Neural progenitor cell (in vitro differentiated cells): Measurements from ENCODE around the gene CELA3B. TPM values are rescaled to one million over a fixed set of nuclear protein-coding genes. Genes with fewer than 3 reads are reported as not detected.

Experiments
- DNase-seq: peaks from one replicate; pipeline ENCODE4 v3.0.0-alpha.2; 2016; ENCODE audit warnings: low spot score
- H2AFZ ChIP-seq: fragments of 200-600 bp; sonication (generic); replicated peaks from 2 replicates; pipeline ENCODE4 v1.6.1; 2016; ENCODE audit warnings: antibody characterized with exemption
- H3F3A ChIP-seq: fragments of 200-600 bp; sonication (generic); 2 replicates; pipeline ENCODE4 v1.6.1; 2016; ENCODE audit warnings: antibody characterized with exemption, low read depth
- H3K27ac ChIP-seq: fragments of 200-600 bp; sonication (generic); 2 replicates; pipeline ENCODE4 v1.5.1; 2016; ENCODE audit warnings: mild to moderate bottlenecking
- H3K27me3 ChIP-seq: fragments of 200-600 bp; sonication (generic); 2 replicates; pipeline ENCODE4 v1.6.1; 2016; ENCODE audit warnings: mild to moderate bottlenecking, moderate library complexity
- H3K36me3 ChIP-seq: fragments of 200-600 bp; sonication (generic); 2 replicates; pipeline ENCODE4 v1.5.1; 2016
- H3K4me1 ChIP-seq: fragments of 200-600 bp; sonication (generic); 2 replicates; pipeline ENCODE4 v1.6.1; 2016; ENCODE audit warnings: mixed run types
- H3K4me2 ChIP-seq: fragments of 200-600 bp; sonication (generic); 2 replicates; pipeline ENCODE4 v1.6.1; 2016
- H3K4me3 ChIP-seq: fragments of 200-600 bp; sonication (generic); 2 replicates; pipeline ENCODE4 v1.5.1; 2016
- H3K79me2 ChIP-seq: fragments of 200-600 bp; sonication (generic); 2 replicates; pipeline ENCODE4 v1.6.1; 2016; ENCODE audit warnings: low read depth
- H3K9ac ChIP-seq: fragments of 200-600 bp; sonication (generic); 2 replicates; pipeline ENCODE4 v1.6.1; 2016
- H3K9me3 ChIP-seq: fragments of 200-600 bp; sonication (generic); 2 replicates; pipeline ENCODE4 v1.5.1; 2016; ENCODE audit warnings: low read depth
- H4K20me1 ChIP-seq: fragments of 200-600 bp; sonication (generic); 2 replicates; pipeline ENCODE4 v1.6.1; 2016; ENCODE audit warnings: low read depth
- H3K27ac Mint-ChIP-seq: 3 replicates; pipeline ENCODE4 v1.8.0; 2021; ENCODE audit warnings: mixed read lengths
- H3K27me3 Mint-ChIP-seq: 2 replicates; pipeline ENCODE4 v1.8.0; 2022; ENCODE audit warnings: low read depth, mild to moderate bottlenecking, inconsistent platforms, moderate library complexity, mixed read lengths; ENCODE audit not compliant: insufficient read depth
- H3K36me3 Mint-ChIP-seq: 3 replicates; pipeline ENCODE4 v1.8.0; 2021; ENCODE audit warnings: mixed read lengths
- H3K4me1 Mint-ChIP-seq: 3 replicates; pipeline ENCODE4 v1.8.0; 2021; ENCODE audit warnings: mixed read lengths
- H3K4me3 Mint-ChIP-seq: 3 replicates; pipeline ENCODE4 v1.8.0; 2021; ENCODE audit warnings: mild to moderate bottlenecking, moderate library complexity, mixed read lengths
- H3K9me3 Mint-ChIP-seq: 3 replicates; pipeline ENCODE4 v1.8.0; 2020; ENCODE audit warnings: mixed read lengths
- CTCF ChIP-seq: fragments of 200-600 bp; sonication (generic); IDR thresholded peaks from 2 replicates; pipeline ENCODE4 v1.5.1; 2017; ENCODE audit warnings: antibody characterized with exemption, mild to moderate bottlenecking
- EZH2 ChIP-seq: fragments of 200-600 bp; sonication (generic); IDR thresholded peaks from 2 replicates; pipeline ENCODE4 v1.6.1; 2017; ENCODE audit warnings: antibody characterized with exemption, mild to moderate bottlenecking, moderate library complexity
- EZH2phosphoT487 ChIP-seq: fragments of 200-600 bp; sonication (generic); IDR thresholded peaks from 2 replicates; pipeline ENCODE4 v1.6.1; 2017; ENCODE audit warnings: antibody characterized with exemption
- total RNA-seq: library from RNA; depleted of rRNA; stranded (reverse); fragments of >200 nt; gene quantifications from 2 replicates; pipeline ENCODE4 v1.2.3, GENCODE V29; 2015; ENCODE audit warnings: low replicate concordance

CELA3B gene
- total RNA-seq, 1 donor from 2014 or later = not detected

GRCh38 chr1:21936366-21937031 lies 40.3 kb upstream of the CELA3B start:
- Histone ChIP-seq H2AFZ (no peak overlapping the region), H3K4me2 (peak overlapping the region; percentile 99), H3K27me3 (no peaks in the 10 kb centered on the region), H3K9me3 (no peaks in the 10 kb centered on the region), H3K36me3 (no peaks in the 10 kb centered on the region), H3K4me3 (peak overlapping the region; percentile 82), H3K9ac (no peak overlapping the region), H3K4me1 (peaks cover 61% of the 10 kb centered on the region), H3K79me2 (peaks cover 47% of the 10 kb centered on the region), H4K20me1 (peaks cover 38% of the 10 kb centered on the region), H3K27ac (no peak overlapping the region), H3F3A (peaks cover 45% of the 10 kb centered on the region)
- Mint-ChIP-seq H3K27ac (no peak overlapping the region), H3K27me3 (peaks cover 3% of the 10 kb centered on the region), H3K36me3 (no peaks in the 10 kb centered on the region), H3K4me3 (peak overlapping the region; percentile 88), H3K4me1 (peaks cover 79% of the 10 kb centered on the region), H3K9me3 (no peaks in the 10 kb centered on the region)
- DNase-seq = peak; percentile 39
- TF ChIP-seq EZH2 (no peak), CTCF (no peak), EZH2phosphoT487 (no peak)

GRCh38 chr1:21937034-21937371 lies 39.8 kb upstream of the CELA3B start, which contains the start of gene HSPG2:
Gene HSPG2, minus strand, starts transcription at chr1:21937310. Its CDS starts 93 bp downstream, at chr1:21937217.
- Mint-ChIP-seq H3K4me3 (peak within 1 kb of the TSS; percentile 88), H3K27me3 (peaks cover 3% of the 10 kb centered on the region), H3K36me3 (no peaks in the 10 kb centered on the region), H3K9me3 (no peaks in the 10 kb centered on the region), H3K27ac (peak within 1 kb of the TSS; percentile 93), H3K4me1 (peaks cover 79% of the 10 kb centered on the region)
- H3K9me3 ChIP-seq = no peaks in the 10 kb centered on the region
- peaks cover 50% of the 10 kb centered on the region for H3F3A ChIP-seq
- H2AFZ ChIP-seq = peak within 1 kb of the TSS; percentile 14
- H3K36me3 ChIP-seq = no peaks in the 10 kb centered on the region
- no peak for DNase-seq
- peak within 1 kb of the TSS; percentile 82 for H3K4me3 ChIP-seq
- no peak within 1 kb of the TSS for H3K27ac ChIP-seq
- peaks cover 61% of the 10 kb centered on the region for H3K4me1 ChIP-seq
- H3K4me2 ChIP-seq = peak within 1 kb of the TSS; percentile 99
- no peak within 1 kb of the TSS for H3K9ac ChIP-seq
- TF ChIP-seq EZH2 = no peak
- no peak for TF ChIP-seq EZH2phosphoT487
- TF ChIP-seq CTCF = no peak
- H3K27me3 ChIP-seq = no peaks in the 10 kb centered on the region
- peaks cover 33% of the 10 kb centered on the region for H4K20me1 ChIP-seq
- peaks cover 43% of the 10 kb centered on the region for H3K79me2 ChIP-seq

- Mint-ChIP-seq H3K36me3 (no peaks in the 10 kb centered on the region), H3K27me3 (peaks cover 3% of the 10 kb centered on the region), H3K9me3 (no peaks in the 10 kb centered on the region), H3K4me1 (peaks cover 79% of the 10 kb centered on the region), H3K4me3 (peak overlapping the region; percentile 85), H3K27ac (peak overlapping the region; percentile 93)
- Histone ChIP-seq H2AFZ (peak overlapping the region; percentile 14), H3K36me3 (no peaks in the 10 kb centered on the region), H3K9ac (no peak overlapping the region), H3K4me3 (peak overlapping the region; percentile 39), H3K27ac (no peak overlapping the region), H3K4me2 (peak overlapping the region; percentile 72), H3F3A (peaks cover 50% of the 10 kb centered on the region), H4K20me1 (peaks cover 33% of the 10 kb centered on the region), H3K27me3 (no peaks in the 10 kb centered on the region), H3K9me3 (no peaks in the 10 kb centered on the region), H3K79me2 (peaks cover 38% of the 10 kb centered on the region), H3K4me1 (peaks cover 62% of the 10 kb centered on the region)
- TF ChIP-seq CTCF (no peak), EZH2 (no peak), EZH2phosphoT487 (no peak)
- peak; percentile 96 for DNase-seq
These were observed 39.3 kb upstream of the CELA3B start for GRCh38 chr1:21937372-21938121.
